HG03521 (cell line): ENCODE measurements around the gene MBOAT2.

Experiments used
- ATAC-seq: cut with Tn5 transposase; IDR thresholded peaks from one replicate; pipeline ENCODE4 v1.9.1; 2021; ENCODE audit warnings: mild to moderate bottlenecking, moderate library complexity; ENCODE audit not compliant: unreplicated experiment

MBOAT2 gene

GRCh38 chr2:9018534-9018933 is 15.1 kb upstream of the MBOAT2 start:
- ATAC-seq: no peak

- ATAC-seq: no peak
These were observed 14.6 kb upstream of the MBOAT2 start for GRCh38 chr2:9018109-9018508.

- ATAC-seq: no peak
These were observed 13.9 kb upstream of the MBOAT2 start for GRCh38 chr2:9017411-9017810.

GRCh38 chr2:9015998-9016397 is 12.5 kb upstream of the MBOAT2 start:
- no peak for ATAC-seq

GRCh38 chr2:9013403-9013802 is 9.9 kb upstream of the MBOAT2 start:
- ATAC-seq: no peak

- ATAC-seq: no peak
These were observed 7.4 kb upstream of the MBOAT2 start for GRCh38 chr2:9010866-9011265.

GRCh38 chr2:9008951-9009664 is 5.6 kb upstream of the MBOAT2 start:
- ATAC-seq: no peak

GRCh38 chr2:9006368-9006767 is 2.9 kb upstream of the MBOAT2 start:
- no peak for ATAC-seq

GRCh38 chr2:9004338-9005204 is 1.1 kb upstream of the MBOAT2 start:
- no peak for ATAC-seq

- no peak for ATAC-seq
These were observed 193 bp downstream of the MBOAT2 start for GRCh38 chr2:9003366-9003615.

GRCh38 chr2:9002637-9003365 is 683 bp downstream of the MBOAT2 start:
- ATAC-seq: no peak

- ATAC-seq: no peak
These were observed 1.2 kb downstream of the MBOAT2 start for GRCh38 chr2:9002313-9002636.

- ATAC-seq: no peak
These were observed 1.7 kb downstream of the MBOAT2 start for GRCh38 chr2:9001778-9002177.

- no peak for ATAC-seq
These were observed 2.3 kb downstream of the MBOAT2 start for GRCh38 chr2:9001229-9001628.

- no peak for ATAC-seq
These were observed 3.0 kb downstream of the MBOAT2 start for GRCh38 chr2:9000442-9000841.

GRCh38 chr2:8999797-9000196 is 3.7 kb downstream of the MBOAT2 start:
- no peak for ATAC-seq

GRCh38 chr2:8999102-8999446 is 4.4 kb downstream of the MBOAT2 start:
- no peak for ATAC-seq

GRCh38 chr2:8998418-8999101 is 4.9 kb downstream of the MBOAT2 start:
- ATAC-seq: no peak

GRCh38 chr2:8997631-8998030 is 5.9 kb downstream of the MBOAT2 start:
- ATAC-seq: no peak

GRCh38 chr2:8997108-8997507 is 6.4 kb downstream of the MBOAT2 start:
- no peak for ATAC-seq

GRCh38 chr2:8996006-8996405 is 7.5 kb downstream of the MBOAT2 start:
- ATAC-seq: no peak

GRCh38 chr2:8994386-8994785 is 9.1 kb downstream of the MBOAT2 start:
- ATAC-seq: no peak
